DOHH2 (cell line): ENCODE measurements around the gene NEUROG1.

Experiments used
- H3F3A ChIP-seq: fragments of 200-600 bp; sonication (generic), shearing (Covaris generic); 2 replicates; pipeline ENCODE4 v1.6.0; 2016; ENCODE audit warnings: antibody characterized with exemption, mild to moderate bottlenecking; ENCODE audit not compliant: control insufficient read depth, insufficient read depth
- H3K27ac ChIP-seq: fragments of 200-600 bp; sonication (generic); 2 replicates; pipeline ENCODE4 v1.5.1; 2014; ENCODE audit warnings: low read depth, mild to moderate bottlenecking, low read length, moderate library complexity
- H3K27me3 ChIP-seq: fragments of 200-600 bp; sonication (generic); 2 replicates; pipeline ENCODE4 v1.6.1; 2014; ENCODE audit warnings: mild to moderate bottlenecking, low read length, mixed read lengths; ENCODE audit not compliant: control insufficient read depth
- H3K36me3 ChIP-seq: fragments of 200-600 bp; sonication (generic); 2 replicates; pipeline ENCODE4 v1.6.1; 2014; ENCODE audit warnings: mild to moderate bottlenecking, low read length, moderate library complexity, mixed read lengths; ENCODE audit not compliant: control insufficient read depth
- H3K4me1 ChIP-seq: fragments of 200-600 bp; sonication (generic); 2 replicates; pipeline ENCODE4 v1.6.1; 2014; ENCODE audit warnings: mild to moderate bottlenecking, low read length, mixed read lengths; ENCODE audit not compliant: control insufficient read depth
- H3K4me2 ChIP-seq: fragments of 200-600 bp; sonication (generic); 2 replicates; pipeline ENCODE4 v1.6.0; 2014; ENCODE audit warnings: mild to moderate bottlenecking, low read length, moderate library complexity
- H3K4me3 ChIP-seq: fragments of 200-600 bp; sonication (generic); 2 replicates; pipeline ENCODE4 v1.5.1; 2014; ENCODE audit warnings: mild to moderate bottlenecking, low read length, mixed read lengths
- H3K79me2 ChIP-seq: fragments of 200-600 bp; sonication (generic); 2 replicates; pipeline ENCODE4 v1.6.1; 2014; ENCODE audit warnings: mild to moderate bottlenecking, low read length, mixed read lengths; ENCODE audit not compliant: control insufficient read depth
- H3K9me2 ChIP-seq: fragments of 200-600 bp; sonication (generic); replicated peaks from 2 replicates; pipeline ENCODE4 v1.6.1; 2014; ENCODE audit warnings: mild to moderate bottlenecking, low read length, mixed read lengths; ENCODE audit not compliant: control insufficient read depth
- H3K9me3 ChIP-seq: fragments of 200-600 bp; sonication (generic); 2 replicates; pipeline ENCODE4 v1.6.1; 2014; ENCODE audit warnings: antibody characterized with exemption, low read length, mixed read lengths; ENCODE audit not compliant: control insufficient read depth, insufficient read depth
- H4K20me1 ChIP-seq: fragments of 200-600 bp; sonication (generic); 2 replicates; pipeline ENCODE4 v1.6.0; 2014; ENCODE audit warnings: low read depth, mild to moderate bottlenecking, antibody characterized with exemption, low read length, moderate library complexity; ENCODE audit not compliant: control insufficient read depth, insufficient read depth
- CTCF ChIP-seq: fragments of 200-600 bp; sonication (generic); IDR thresholded peaks from one replicate; pipeline ENCODE4 v1.5.1; 2014; ENCODE audit warnings: antibody characterized with exemption, mild to moderate bottlenecking, low read depth, low read length; ENCODE audit not compliant: poor library complexity, severe bottlenecking
- EZH2phosphoT487 ChIP-seq: fragments of 200-600 bp; sonication (generic); IDR thresholded peaks from 2 replicates; pipeline ENCODE4 v1.6.1; 2017; ENCODE audit warnings: borderline replicate concordance, mild to moderate bottlenecking, antibody characterized with exemption, low read length, moderate library complexity, mixed read lengths

The NEUROG1 gene

GRCh38 chr5:135549413-135549812 lies 13.6 kb upstream of the NEUROG1 start:
- H3K36me3 ChIP-seq, result no peaks in the 10 kb centered on the region
- no peak overlapping the region for H3K4me2 ChIP-seq
- H3K79me2 ChIP-seq, result no peaks in the 10 kb centered on the region
- H3K4me3 ChIP-seq, result no peak overlapping the region
- H3K9me2 ChIP-seq, result no peaks in the 10 kb centered on the region
- TF ChIP-seq CTCF, result no peak
- TF ChIP-seq EZH2phosphoT487, result no peak
- no peak overlapping the region for H3K27ac ChIP-seq
- H3K27me3 ChIP-seq, result peaks cover 24% of the 10 kb centered on the region
- 0 out of 2 replicates have a peak, but pooled peaks cover 3% of the 10 kb centered on the region for H4K20me1 ChIP-seq
- H3K4me1 ChIP-seq, result no peaks in the 10 kb centered on the region
- H3K9me3 ChIP-seq, result no peaks in the 10 kb centered on the region
- no peaks in the 10 kb centered on the region for H3F3A ChIP-seq

- TF ChIP-seq CTCF (no peak), EZH2phosphoT487 (no peak)
- no peaks in the 10 kb centered on the region for H3K4me1 ChIP-seq
- no peak overlapping the region for H3K4me3 ChIP-seq
- no peaks in the 10 kb centered on the region for H3K9me3 ChIP-seq
- 0 out of 2 replicates have a peak, but pooled peaks cover 3% of the 10 kb centered on the region for H4K20me1 ChIP-seq
- H3K9me2 ChIP-seq, result no peaks in the 10 kb centered on the region
- H3K36me3 ChIP-seq, result no peaks in the 10 kb centered on the region
- H3K4me2 ChIP-seq, result no peak overlapping the region
- no peaks in the 10 kb centered on the region for H3F3A ChIP-seq
- peaks cover 40% of the 10 kb centered on the region for H3K27me3 ChIP-seq
- no peak overlapping the region for H3K27ac ChIP-seq
- no peaks in the 10 kb centered on the region for H3K79me2 ChIP-seq
Observed at GRCh38 chr5:135547590-135548254, 12.0 kb upstream of the NEUROG1 start.

- H3K4me1 ChIP-seq, result no peaks in the 10 kb centered on the region
- no peaks in the 10 kb centered on the region for H3F3A ChIP-seq
- no peak overlapping the region for H3K27ac ChIP-seq
- H3K9me2 ChIP-seq, result no peaks in the 10 kb centered on the region
- H3K79me2 ChIP-seq, result no peaks in the 10 kb centered on the region
- H3K36me3 ChIP-seq, result no peaks in the 10 kb centered on the region
- no peak overlapping the region for H3K4me2 ChIP-seq
- H3K4me3 ChIP-seq, result no peak overlapping the region
- no peaks in the 10 kb centered on the region for H3K9me3 ChIP-seq
- peaks cover 48% of the 10 kb centered on the region for H3K27me3 ChIP-seq
- TF ChIP-seq EZH2phosphoT487, result no peak
- no peak for TF ChIP-seq CTCF
- 0 out of 2 replicates have a peak, but pooled peaks cover 3% of the 10 kb centered on the region for H4K20me1 ChIP-seq
Observed at GRCh38 chr5:135546912-135547311, 11.1 kb upstream of the NEUROG1 start.
